NCI-H1930 (cell line): ENCODE measurements around the gene S100A5.

Experiments
- DNase-seq, 2 experiments: peaks; one replicate each; lab custom pipeline; 2025; lab: John Stamatoyannopoulos, UW

S100A5 gene

DNA sequence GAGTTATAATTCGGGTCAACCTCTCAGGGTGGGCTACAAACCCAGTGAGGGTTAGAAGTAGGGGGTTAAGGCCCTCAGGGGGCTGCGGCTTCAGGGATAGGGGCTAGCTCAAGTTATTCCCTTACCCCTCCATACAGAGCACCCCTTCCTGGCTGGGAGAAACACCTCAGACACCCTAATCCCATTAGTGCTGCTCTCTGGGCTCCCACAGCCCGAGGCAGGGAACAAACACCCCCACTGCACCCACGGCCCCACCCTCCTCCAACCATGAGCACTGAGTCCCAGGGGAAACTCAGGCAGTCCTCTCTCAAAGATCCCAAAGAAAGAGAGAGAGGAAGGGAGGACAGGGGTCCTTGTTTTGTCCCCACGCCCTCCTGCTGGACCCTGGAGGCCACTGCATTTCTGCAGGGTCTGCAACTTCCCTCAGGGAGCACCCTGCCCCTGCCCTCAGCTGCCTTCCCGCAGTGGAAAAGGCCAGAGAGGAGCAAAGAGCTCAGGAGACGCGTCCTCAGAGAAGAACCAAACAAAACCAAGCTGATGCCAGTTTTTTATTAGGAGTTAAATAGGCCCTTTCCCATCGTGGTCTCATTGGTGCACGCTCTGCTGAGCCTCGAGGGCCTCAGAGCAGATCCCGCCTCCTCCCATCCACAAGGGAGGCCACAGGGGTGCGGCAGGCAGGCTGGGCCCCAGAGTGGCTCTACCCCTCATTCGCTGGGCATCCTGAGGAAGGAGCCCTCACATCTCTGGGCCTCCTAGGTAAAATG, 6.2 kb upstream of the S100A5 start:
- DNase-seq = no peak

DNA sequence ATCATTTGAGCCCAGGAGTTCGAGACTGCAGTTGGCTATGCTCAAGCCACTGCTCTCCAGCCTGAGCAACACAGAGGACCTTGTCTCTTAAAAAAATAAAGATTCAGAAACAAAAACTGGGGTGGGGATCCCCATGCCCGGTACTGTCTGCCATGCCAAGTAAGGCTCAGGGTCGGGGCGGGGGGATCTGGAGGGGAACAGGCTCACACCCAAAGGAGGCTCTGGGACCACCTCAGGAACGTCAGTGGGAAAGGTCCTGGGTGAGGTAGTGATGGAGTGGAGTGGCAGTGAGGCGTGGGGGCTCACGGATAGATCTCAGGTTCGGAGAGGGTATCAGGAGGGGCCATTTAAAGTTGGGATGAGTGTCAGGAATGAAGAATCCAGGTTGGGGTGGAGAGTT, 5.6 kb upstream of the S100A5 start:
- DNase-seq = no peak

DNA sequence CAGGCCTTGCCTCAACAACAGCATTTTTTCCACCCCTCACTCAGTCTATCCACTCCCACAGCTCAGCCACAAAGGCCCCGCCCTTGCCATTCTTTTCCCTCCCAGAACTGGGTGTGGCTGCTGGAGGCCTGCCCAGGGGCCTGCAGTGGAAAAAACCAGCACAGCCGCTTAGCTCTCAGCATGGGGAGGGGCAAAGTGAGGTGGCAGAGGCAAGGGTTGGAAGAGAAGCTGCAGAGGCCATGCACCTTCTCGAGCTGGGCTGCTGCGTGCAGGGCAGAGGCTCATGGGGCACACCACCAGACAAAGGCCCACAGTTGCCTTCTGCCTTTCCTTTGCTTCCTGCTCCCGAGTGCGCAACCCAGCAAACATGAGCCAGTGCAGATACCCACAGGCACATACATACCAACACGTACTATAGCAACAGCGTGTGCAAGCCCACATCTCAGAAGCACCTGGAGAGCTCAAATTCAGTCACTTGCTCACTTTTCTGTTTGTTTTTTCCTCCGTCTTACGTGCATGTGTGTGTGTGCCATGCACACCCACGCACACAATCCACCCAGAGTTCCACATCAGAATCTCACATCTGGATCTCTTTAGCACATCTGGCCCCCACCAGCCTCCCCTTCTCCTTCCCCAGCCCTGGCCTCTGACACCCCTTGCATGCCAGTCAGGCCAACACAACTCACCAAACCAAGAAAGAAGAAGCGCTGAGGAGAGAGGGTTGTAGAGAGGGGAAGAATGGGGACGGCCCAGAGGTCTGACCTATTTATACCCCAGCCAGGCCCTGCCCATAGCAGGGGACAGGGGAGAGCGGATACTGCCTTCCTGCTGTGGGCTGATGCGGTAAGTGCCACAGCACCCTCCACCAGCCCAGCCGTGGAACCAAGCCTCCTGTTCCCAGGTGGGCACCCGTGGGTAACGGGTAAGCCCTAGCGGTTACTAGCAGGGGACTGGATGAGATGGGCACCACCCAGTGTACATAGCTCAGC, 4.6 kb upstream of the S100A5 start, which contains the start of gene S100A4:
Gene S100A4, minus strand, starts transcription at position 740 of the 989 bp plus-strand sequence. CDS start 1,012 bp downstream, outside the sequence.
- DNase-seq = no peak

DNA sequence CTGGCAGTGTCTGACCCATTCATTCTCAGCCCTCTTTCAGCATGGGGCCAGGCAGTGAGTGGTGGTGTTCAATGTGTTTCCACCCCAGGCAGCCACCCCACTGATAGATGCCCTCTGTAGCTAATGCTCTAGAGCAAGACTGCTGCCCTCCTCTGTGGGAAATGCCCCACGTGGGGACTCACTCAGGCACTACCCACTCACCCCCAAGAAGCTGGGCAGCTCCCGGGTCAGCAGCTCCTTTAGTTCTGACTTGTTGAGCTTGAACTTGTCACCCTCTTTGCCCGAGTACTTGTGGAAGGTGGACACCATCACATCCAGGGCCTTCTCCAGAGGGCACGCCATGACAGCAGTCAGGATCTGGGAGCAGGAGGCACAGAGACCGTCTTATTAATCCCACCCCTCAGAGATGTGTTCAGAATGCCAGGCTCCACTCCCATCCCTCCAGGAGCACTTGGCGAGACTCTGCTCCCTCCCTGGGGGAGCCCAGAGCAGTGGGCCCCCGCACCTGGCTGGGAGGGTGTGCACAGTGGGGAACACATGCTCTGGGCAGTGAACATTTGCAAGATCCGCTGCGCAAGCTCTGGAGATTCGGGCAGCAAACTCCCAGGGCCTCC, 3.8 kb upstream of the S100A5 start:
- DNase-seq = no peak

DNA sequence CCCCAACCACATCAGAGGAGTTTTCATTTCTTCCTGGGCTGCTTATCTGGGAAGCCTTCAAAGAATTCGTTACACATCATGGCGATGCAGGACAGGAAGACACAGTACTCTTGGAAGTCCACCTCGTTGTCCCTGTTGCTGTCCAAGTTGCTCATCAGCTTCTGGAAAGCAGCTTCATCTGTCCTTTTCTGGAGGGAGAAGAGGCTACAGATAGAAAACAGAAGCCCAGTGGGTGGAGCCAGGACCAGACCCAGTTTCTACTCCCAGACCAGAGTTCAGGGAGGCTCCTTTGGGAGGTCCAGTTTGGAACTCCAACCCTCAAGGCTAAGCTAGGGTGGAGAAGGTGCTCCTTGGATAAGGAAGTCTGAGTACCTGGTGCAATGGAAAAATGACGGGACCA, 3.0 kb upstream of the S100A5 start:
- no peak for DNase-seq

DNA sequence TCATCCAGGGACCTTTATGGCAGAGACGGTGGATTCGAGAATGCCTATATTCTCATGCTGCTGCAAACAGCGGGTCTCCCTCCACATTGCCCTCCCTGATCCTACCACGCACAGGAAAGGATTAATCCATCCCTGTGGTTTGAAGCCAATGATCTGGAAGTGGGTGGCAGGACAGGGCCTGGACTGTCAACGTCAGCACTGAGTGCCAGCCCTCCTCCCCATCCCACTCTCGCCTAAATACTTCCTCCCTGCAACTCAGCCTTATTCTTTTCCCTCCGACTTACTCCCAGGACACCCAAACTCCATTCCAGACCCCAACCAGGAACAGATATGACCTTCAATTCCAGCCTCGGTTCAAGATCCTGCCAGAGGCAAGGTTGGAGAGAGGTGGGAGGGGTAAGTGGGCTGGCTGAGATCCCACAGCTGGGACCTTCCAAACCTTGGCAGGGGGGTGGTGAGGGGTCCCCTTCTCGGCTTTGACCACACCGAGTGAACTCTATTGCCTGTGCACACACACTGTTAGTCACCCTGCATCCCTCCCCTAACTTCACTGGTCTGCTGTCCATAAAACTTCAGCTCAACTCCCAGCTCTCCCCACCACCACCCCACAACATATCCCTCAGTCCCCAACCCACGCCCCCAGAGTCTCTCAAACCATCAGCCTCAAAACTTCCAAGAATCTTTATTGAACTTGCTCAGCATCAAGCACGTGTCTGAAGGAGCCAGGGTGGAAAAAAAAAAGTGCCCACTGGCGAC, 2.4 kb upstream of the S100A5 start:
- DNase-seq = no peak

DNA sequence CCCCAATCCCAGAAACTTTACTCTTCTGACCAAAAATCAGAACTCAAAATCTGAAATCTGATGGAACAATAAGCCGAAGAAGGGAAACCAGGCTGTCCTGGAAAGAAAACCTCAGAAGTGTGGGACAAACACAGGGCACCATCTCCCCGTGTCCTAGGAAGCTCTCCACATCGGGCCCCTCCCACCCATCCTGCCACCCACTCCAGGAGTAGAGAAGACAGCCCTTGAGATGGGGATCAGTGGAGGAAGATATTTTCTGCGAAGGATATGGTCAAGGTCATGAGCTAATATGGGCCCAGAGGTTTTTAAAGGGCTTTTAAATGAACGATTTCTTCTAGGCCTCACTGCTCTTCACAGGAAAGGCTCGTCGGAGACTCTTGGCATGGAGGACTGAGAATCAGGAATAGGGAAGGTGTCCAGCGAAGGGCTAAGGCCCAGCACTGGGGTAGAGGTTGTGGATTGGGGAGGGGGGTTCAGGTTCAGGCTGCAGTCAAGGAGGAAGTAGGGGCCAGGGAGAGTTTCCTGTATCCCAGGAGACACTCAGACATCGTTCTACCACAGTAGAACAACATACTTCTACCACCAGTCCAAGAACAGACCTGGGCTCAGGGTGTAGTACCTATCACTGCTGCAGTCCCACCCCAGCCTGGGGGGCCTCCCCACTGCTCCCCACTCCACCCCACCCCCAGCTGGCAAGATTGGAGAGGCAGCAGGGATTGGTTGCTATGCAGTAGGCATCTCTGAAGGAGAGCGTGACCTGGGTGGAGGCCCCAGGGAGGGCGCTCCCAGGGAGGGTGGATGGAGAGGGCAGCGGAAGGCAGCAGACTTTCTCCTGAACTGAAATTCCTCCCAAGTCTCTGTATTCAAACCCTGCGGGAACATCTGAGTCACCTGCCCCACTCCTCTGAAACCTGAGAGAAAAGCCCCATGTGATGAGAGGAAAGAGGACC, 1.2 kb upstream of the S100A5 start:
- DNase-seq = no peak

DNA sequence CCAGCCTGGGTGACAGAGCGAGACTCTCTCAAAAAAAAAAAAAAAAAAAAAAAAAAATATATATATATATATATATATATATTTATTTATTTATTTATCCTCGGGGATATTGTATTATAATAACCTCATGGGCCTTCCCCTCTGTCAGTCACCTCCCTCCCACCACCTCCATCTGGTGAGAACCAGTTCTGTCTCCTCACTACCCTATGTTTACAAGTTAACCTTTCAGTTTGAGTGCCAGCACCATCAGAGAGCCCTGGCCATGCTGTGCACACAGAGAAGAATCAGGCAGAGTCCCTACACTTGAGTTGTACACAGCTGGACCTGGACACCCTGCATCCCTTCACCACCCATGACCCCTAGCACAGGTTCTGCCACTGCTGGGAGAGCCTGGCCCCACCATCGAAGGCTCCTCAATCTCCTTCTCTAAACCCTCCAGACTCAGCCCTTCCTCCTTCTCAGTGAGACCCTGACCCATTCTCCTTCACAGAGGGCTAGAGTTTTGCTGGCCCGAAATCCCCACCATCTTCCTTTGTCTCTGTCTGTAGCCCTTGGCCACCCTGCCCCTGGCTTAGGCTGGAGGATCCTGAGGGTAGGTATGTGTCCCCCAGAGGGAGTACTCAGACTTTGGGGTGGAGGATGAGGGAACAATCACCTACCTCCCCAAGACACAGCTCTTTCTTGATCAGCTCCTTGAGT, 1.2 kb downstream of the S100A5 start:
- no peak for DNase-seq

DNA sequence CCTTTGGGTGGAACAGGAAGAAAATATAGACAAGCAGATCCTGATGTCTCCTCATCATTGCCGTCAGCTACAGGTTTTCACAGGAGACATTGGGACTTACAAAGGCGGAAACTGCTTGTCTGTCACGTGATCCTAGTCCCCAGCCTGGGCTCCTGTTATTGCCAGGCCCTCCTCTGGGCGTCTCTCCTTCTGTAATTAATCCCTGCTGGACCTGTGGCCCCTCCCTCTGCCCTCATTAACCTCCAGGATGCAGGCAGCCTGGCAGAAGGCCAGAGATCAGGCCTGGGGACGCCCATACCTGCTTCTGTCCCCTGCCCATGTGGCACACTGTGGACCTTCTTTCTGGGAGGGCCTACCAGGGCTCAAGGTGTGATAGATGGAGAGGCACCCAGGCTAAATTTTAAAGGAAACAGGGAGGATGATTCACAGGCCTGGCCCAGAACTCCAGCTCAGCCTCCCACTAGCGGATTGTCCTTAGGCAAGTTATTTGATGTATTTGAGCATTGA, 2.4 kb downstream of the S100A5 start:
- DNase-seq = no peak

DNA sequence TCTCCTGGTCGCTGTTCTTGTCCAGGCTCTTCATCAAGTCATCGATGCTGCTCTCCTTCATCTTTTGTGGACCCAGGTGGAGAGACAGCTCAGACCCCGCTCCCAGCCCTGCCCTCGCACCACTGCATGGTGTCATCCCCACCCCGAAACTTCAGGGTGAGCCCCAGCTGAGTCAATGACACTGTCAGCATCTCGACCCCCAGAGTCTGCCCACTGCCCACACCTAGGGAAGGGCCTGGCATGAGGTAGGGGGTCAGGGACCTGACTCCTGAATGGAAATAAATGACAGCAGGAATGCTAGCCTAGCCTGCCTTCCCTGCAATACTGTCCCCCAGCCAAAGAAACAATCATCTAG, 3.4 kb downstream of the S100A5 start:
- no peak for DNase-seq

DNA sequence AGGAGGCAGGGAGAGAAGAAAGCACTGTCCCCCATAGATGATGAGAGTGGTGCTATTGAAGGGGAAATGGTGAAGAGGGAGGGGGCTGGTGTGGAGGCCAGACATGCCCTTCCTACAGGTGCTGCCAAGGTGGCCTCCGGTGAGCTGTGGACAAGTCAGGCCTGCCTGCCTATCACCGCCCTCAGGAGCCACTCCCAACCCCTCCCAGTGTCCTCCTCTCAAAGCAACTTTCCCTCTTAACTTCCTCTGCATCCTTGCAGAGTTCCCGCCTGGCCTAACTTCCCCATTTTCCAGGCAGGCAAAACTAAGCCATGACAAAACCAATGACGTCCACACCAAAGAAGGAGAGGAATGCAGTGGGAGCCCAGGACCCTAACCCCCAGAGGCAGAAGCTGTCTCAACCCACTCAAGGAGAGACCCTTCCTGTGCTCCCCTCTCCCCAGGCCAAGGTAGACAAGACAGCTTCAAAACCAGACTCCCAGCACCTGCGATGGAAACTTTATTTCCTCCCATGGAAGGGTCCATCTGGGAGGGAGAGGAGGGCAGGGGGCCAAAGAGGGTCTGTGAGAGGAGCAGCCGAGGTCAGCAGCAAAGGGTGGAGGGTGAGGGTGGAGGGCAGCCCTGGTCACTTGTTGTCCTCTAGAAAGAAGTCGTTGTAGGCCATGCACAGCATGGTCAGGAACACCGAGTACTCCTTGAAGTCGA, 3.9 kb downstream of the S100A5 start:
- no peak for DNase-seq

DNA sequence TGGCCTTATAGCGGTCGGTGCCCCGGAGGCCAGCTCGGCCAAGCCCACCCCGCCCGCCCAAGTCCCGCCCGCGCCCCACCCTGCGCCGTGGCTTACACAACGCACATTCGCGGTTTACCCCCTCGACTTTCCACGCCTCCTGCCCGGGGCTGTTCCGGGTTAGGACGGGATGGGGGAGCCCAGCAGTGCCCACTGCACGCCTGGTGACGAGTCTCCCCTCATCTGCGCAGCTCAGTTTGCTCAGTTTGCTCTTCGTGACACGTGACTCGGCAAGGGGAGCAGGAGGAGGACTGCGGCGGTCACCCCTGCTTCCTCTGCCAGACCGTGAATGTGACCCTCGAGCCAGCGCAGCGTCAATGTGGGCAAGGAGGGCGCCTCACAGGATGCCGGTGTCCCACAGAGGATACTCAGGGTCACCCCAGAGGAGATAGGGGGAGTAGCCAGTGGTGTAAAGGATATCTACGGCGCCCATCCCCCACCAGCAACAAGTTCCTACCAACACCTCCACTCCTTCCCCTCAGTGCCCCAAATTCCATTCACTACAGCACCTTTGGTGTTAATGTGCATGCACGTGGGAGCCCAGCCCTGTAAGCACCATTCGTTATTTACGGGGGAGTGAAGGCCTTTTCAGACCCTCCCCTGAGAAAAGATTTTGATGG, 4.6 kb downstream of the S100A5 start:
- peak in 1 of 2 experiments; percentile 8 for DNase-seq

DNA sequence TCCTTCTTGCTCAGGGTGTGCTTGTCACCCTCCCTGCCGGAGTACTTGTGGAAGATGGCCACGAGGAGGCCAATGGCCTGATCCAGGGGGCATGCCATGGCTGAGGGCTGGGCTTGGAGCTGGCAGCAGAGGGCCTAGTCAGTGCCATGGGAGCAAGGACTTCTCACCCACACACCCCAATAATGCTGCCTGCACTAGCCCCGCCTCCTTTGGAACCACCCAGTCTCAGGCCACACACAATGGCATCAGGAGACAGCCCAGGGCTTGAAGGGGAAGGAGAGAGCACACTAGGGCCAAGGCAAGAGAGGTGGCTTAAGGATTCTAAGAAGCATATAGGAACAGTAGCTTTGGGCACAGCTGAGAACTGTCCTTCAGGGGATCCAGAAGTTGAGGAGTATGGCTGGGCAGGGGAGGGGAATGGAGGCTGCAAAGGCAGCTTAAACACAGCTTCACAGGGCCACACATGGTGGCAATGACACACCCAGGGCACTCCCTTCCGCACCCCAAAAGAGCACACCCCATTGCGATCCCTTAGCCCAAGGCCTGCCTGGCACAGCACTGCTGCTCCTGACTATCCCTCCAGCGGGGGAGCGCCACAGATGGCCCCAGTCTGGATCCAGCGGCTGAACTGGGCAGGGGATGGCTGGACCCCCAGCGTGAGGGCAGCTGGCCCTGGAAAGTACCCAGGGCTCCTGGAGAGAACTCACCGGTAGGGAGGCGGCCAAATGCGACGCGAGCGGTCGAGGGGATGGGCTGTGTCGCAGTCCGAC, 5.3 kb downstream of the S100A5 start, which contains the start of gene S100A6:
Gene S100A6, minus strand, starts transcription at position 750 of the 770 bp plus-strand sequence. Its CDS starts 652 bp downstream, at position 98.
- no peak for DNase-seq

DNA sequence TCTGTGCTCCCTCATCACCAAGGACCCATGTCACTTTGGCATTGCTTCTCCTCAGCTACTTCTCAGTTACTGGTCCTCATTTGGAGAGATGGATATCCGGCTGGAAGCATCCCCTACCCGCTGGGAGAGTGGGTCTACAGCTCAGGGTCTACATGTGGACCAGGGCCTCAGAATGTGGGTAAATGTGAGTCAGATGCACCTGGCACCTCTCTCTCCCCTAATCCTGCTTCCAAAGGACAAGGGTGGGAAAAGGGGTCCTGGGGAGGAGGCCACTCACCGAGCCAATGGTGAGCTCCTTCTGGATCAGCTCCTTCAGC, 5.9 kb downstream of the S100A5 start:
- DNase-seq = no peak

DNA sequence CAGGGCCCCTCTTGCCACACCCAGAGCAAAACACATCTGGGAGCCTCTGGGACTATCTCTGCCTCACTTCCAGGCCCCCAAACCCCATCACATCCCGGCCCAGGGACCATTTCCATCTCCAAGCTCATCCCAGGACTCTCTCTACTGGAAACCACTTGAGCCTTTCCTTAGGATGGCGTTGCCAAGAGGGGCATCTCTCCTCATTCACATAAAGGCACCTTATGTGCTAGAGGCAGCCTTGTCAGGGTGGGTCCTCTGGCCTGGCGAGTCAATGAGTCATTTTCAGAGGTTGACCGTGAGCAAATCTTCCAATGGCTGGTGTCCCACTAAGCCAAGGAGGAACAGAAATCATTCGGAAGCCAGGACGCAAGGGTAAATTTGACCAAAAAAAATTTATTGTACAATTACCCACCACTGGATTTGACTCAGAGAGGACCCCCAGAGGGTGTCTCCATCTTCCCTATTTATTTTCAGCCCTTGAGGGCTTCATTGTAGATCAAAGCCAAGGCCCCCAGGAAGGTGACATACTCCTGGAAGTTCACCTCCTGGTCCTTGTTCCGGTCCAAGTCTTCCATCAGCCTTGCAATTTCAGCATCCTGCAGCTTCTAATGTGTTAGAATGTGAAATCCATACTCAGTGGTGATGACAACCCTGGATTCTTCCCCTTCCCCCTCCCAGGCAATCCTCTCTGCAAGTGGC, 6.4 kb downstream of the S100A5 start:
- no peak for DNase-seq

DNA sequence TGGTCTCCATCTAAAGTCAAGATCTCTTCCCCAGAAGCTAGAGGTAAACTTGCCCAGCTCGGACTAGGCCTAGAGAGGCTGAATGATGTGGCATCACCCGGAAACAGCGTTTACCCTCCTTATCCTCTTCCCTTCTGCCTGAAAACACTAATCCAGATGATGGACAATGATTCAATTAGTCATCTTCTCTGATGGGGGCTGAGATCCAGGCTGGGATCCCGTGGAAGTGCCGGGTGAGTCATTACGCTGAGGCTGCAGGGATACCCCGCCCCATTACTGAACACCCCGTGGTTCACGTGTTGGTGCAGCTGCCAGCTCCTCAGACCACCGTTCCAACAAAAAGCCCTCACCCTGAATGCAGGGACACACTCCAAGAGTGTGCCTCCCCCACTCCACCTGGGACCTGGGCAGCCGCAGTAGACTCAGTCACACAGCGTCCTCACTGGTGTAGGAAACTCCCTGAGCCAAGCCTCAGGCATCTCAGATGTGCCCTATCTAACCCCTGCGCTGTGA, 7.0 kb downstream of the S100A5 start:
- DNase-seq = no peak
